ENCODE results near the gene FKBP8.
"Not testable (repeated sequence)": the region's sequence is repeated elsewhere in the genome, so short reads cannot be mapped to it uniquely, and the experiment has no call there.

DNA sequence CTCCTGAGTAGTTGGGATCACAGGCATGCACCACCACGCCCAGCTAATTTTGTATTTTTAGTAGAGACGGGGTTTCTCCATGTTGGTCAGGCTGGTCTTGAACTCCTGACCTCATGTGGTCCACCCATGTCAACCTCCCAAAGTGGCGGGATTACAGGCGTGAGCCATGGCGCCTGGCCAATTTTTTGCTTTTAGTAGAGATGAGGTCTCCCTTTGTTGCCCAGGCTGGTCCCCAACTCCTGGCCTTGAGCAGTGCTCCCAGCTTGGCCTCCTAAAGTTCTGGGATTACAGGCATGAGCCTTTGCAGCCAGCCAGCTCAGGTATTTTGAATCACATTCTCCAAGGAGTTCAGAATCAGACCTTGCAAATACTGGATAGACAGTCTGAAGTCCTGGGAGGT, 49.4 kb upstream of the FKBP8 start:
- not testable (repeated sequence) for TF ChIP-seq POLR2AphosphoS5 (IDR thresholded peaks at IDR 0.05; ENCODE audit: low read depth, low read length); TCF7L2 (IDR thresholded peaks at IDR 0.05; ENCODE audit: low read depth, low read length); SIN3A (IDR thresholded peaks at IDR 0.05; ENCODE audit: borderline replicate concordance, insufficient read depth, low read depth, low read length)
- TF ChIP-seq, protein P1, sequence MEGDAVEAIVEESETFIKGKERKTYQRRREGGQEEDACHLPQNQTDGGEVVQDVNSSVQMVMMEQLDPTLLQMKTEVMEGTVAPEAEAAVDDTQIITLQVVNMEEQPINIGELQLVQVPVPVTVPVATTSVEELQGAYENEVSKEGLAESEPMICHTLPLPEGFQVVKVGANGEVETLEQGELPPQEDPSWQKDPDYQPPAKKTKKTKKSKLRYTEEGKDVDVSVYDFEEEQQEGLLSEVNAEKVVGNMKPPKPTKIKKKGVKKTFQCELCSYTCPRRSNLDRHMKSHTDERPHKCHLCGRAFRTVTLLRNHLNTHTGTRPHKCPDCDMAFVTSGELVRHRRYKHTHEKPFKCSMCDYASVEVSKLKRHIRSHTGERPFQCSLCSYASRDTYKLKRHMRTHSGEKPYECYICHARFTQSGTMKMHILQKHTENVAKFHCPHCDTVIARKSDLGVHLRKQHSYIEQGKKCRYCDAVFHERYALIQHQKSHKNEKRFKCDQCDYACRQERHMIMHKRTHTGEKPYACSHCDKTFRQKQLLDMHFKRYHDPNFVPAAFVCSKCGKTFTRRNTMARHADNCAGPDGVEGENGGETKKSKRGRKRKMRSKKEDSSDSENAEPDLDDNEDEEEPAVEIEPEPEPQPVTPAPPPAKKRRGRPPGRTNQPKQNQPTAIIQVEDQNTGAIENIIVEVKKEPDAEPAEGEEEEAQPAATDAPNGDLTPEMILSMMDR (IDR thresholded peaks at IDR 0.05), result not testable (repeated sequence)
- TF ChIP-seq, protein P2, sequence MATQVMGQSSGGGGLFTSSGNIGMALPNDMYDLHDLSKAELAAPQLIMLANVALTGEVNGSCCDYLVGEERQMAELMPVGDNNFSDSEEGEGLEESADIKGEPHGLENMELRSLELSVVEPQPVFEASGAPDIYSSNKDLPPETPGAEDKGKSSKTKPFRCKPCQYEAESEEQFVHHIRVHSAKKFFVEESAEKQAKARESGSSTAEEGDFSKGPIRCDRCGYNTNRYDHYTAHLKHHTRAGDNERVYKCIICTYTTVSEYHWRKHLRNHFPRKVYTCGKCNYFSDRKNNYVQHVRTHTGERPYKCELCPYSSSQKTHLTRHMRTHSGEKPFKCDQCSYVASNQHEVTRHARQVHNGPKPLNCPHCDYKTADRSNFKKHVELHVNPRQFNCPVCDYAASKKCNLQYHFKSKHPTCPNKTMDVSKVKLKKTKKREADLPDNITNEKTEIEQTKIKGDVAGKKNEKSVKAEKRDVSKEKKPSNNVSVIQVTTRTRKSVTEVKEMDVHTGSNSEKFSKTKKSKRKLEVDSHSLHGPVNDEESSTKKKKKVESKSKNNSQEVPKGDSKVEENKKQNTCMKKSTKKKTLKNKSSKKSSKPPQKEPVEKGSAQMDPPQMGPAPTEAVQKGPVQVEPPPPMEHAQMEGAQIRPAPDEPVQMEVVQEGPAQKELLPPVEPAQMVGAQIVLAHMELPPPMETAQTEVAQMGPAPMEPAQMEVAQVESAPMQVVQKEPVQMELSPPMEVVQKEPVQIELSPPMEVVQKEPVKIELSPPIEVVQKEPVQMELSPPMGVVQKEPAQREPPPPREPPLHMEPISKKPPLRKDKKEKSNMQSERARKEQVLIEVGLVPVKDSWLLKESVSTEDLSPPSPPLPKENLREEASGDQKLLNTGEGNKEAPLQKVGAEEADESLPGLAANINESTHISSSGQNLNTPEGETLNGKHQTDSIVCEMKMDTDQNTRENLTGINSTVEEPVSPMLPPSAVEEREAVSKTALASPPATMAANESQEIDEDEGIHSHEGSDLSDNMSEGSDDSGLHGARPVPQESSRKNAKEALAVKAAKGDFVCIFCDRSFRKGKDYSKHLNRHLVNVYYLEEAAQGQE (IDR thresholded peaks at IDR 0.05; ENCODE audit: insufficient read depth in 1 of 2, low read depth in 2 of 2, low read length in 1 of 2), result not testable (repeated sequence)
